H1 (cell line): ENCODE measurements around the gene DDB1. TPM values are rescaled to one million over a fixed set of nuclear protein-coding genes. Genes with fewer than 3 reads are reported as not detected.

Experiments
- CTCF ChIA-PET: fragments of 300-600 bp; sonication (Branson Sonifier 250); formaldehyde crosslinking; loops from one replicate; lab custom pipeline; 2021; ENCODE audit not compliant: partially characterized antibody; lab: Charles Lee
- POLR2A ChIA-PET: fragments of 300-600 bp; sonication (Branson Sonifier 250); formaldehyde crosslinking; loops from one replicate; lab custom pipeline; 2021; ENCODE audit warnings: inconsistent platforms; ENCODE audit not compliant: partially characterized antibody; lab: Charles Lee
- DNase-seq, 2 experiments: peaks; one replicate each; pipeline versions ENCODE4 v3.0.0 to v3.0.0-alpha.2; 2010 to 2022; ENCODE audit warnings: low spot score in 2 of 2, low read depth in 1 of 2, mixed read lengths in 1 of 2
- FAIRE-seq: peaks from 2 replicates; lab custom pipeline; 2011; peaks lifted over from hg19 to GRCh38; lab: Jason Lieb, UNC
- H2AFZ ChIP-seq: 2 replicates; pipeline ENCODE4 v1.8.1; 2012; ENCODE audit warnings: low read length, inconsistent platforms
- H2AK5ac ChIP-seq: 2 replicates; pipeline ENCODE4 v1.6.1; 2013; ENCODE audit warnings: low read depth, low read length
- H2BK120ac ChIP-seq: replicated peaks from 2 replicates; pipeline ENCODE3; 2013; ENCODE audit warnings: low read depth, low read length, inconsistent platforms
- H2BK12ac ChIP-seq: 2 replicates; pipeline ENCODE4 v1.6.1; 2013; ENCODE audit warnings: low read depth, low read length
- H2BK15ac ChIP-seq: 2 replicates; pipeline ENCODE4 v1.6.1; 2013; ENCODE audit warnings: low read length
- H2BK20ac ChIP-seq: 2 replicates; pipeline ENCODE4 v1.6.1; 2013; ENCODE audit warnings: low read length
- H2BK5ac ChIP-seq: 2 replicates; pipeline ENCODE4 v1.6.1; 2013; ENCODE audit warnings: low read depth, low read length
- H3K14ac ChIP-seq: 2 replicates; pipeline ENCODE4 v1.6.1; 2013; ENCODE audit warnings: inconsistent platforms; ENCODE audit not compliant: insufficient read length
- H3K18ac ChIP-seq: 2 replicates; pipeline ENCODE4 v1.6.1; 2013; ENCODE audit warnings: low read length; ENCODE audit errors: extremely low read depth
- H3K23ac ChIP-seq: 2 replicates; pipeline ENCODE4 v1.6.1; 2013; ENCODE audit warnings: inconsistent platforms; ENCODE audit not compliant: insufficient read length
- H3K23me2 ChIP-seq: 2 replicates; pipeline ENCODE4 v1.6.1; 2013; ENCODE audit warnings: low read depth, low read length
- H3K27ac ChIP-seq: 2 replicates; pipeline ENCODE4 v1.6.1; 2011; ENCODE audit warnings: low read depth, low read length, inconsistent platforms
- H3K27me3 ChIP-seq, 4 experiments: replicated peaks in 1 of 4; 1 replicate in 1 of 4; 2 replicates in 3 of 4; pipeline versions ENCODE4 v1.6.1 to v1.8.1; 2011 to 2013; ENCODE audit warnings: low read length in 3 of 4, mild to moderate bottlenecking in 3 of 4, inconsistent platforms in 2 of 4, mixed read lengths in 2 of 4, moderate library complexity in 1 of 4; ENCODE audit not compliant: control insufficient read depth in 3 of 4, insufficient read depth in 3 of 4; ENCODE audit errors: extremely low read depth in 1 of 4
- H3K36me3 ChIP-seq, 4 experiments: 2 replicates each; pipeline versions ENCODE4 v1.6.1 to v1.8.1; 2011 to 2013; ENCODE audit warnings: mild to moderate bottlenecking in 4 of 4, low read length in 3 of 4, moderate library complexity in 2 of 4, control low read depth in 1 of 4, inconsistent platforms in 1 of 4; ENCODE audit not compliant: insufficient read depth in 4 of 4, control insufficient read depth in 2 of 4
- H3K4ac ChIP-seq: replicated peaks from 2 replicates; pipeline ENCODE3; 2013; ENCODE audit warnings: low read length, low read depth, mixed read lengths, inconsistent platforms; ENCODE audit not compliant: insufficient read length
- H3K4me1 ChIP-seq, 4 experiments: replicated peaks in 1 of 4; 1 replicate in 1 of 4; 2 replicates in 3 of 4; pipeline versions ENCODE4 v1.6.1 to v1.8.1; 2011 to 2013; ENCODE audit warnings: low read length in 3 of 4, inconsistent platforms in 2 of 4, mixed read lengths in 1 of 4; ENCODE audit not compliant: insufficient read depth in 4 of 4, control insufficient read depth in 3 of 4
- H3K4me2 ChIP-seq, 2 experiments: 2 replicates each; pipeline versions ENCODE4 v1.6.1 to v1.8.1; 2011 to 2013; ENCODE audit warnings: low read depth in 2 of 2, low read length in 2 of 2, control low read depth in 1 of 2, inconsistent platforms in 1 of 2, mild to moderate bottlenecking in 1 of 2; ENCODE audit not compliant: insufficient read depth in 1 of 2
- H3K4me3 ChIP-seq, 4 experiments: fragments of 200-600, 300-600 bp in 1 of 4; sonication (generic), shearing (Covaris generic), sonication (Bioruptor Twin) in 1 of 4; 2 replicates each; pipeline versions ENCODE4 v1.5.1 to v1.8.1; 2011 to 2016; ENCODE audit warnings: low read length in 4 of 4, low read depth in 3 of 4, control low read depth in 2 of 4, inconsistent platforms in 2 of 4, mild to moderate bottlenecking in 2 of 4, mixed read lengths in 1 of 4, moderate library complexity in 1 of 4; ENCODE audit not compliant: insufficient read depth in 2 of 4; ENCODE audit errors: extremely low read depth in 1 of 4
- H3K56ac ChIP-seq: replicated peaks from 2 replicates; pipeline ENCODE3; 2013; ENCODE audit warnings: low read depth, mild to moderate bottlenecking, mixed read lengths, low read length, inconsistent platforms; ENCODE audit not compliant: insufficient read length
- H3K79me1 ChIP-seq: 2 replicates; pipeline ENCODE4 v1.6.1; 2013; ENCODE audit warnings: low read depth, low read length, control low read depth
- H3K79me2 ChIP-seq, 2 experiments: 2 replicates each; pipeline versions ENCODE4 v1.6.1 to v1.8.1; 2012 to 2013; ENCODE audit warnings: low read length in 2 of 2, mild to moderate bottlenecking in 2 of 2, inconsistent platforms in 1 of 2; ENCODE audit not compliant: insufficient read depth in 2 of 2, control insufficient read depth in 1 of 2
- H3K9ac ChIP-seq, 4 experiments: replicated peaks in 1 of 4; 1 replicate in 1 of 4; 2 replicates in 3 of 4; pipeline versions ENCODE4 v1.6.1 to v1.8.1; 2011 to 2013; ENCODE audit warnings: low read depth in 3 of 4, low read length in 3 of 4, control low read depth in 2 of 4, mild to moderate bottlenecking in 2 of 4, moderate library complexity in 2 of 4, inconsistent platforms in 1 of 4; ENCODE audit errors: extremely low read depth in 1 of 4
- H3K9me3 ChIP-seq, 2 experiments: 2 replicates each; pipeline versions ENCODE4 v1.6.1 to v1.8.1; 2012 to 2013; ENCODE audit warnings: mild to moderate bottlenecking in 2 of 2, moderate library complexity in 2 of 2, control low read depth in 1 of 2, inconsistent platforms in 1 of 2, low read depth in 1 of 2, low read length in 1 of 2, mixed read lengths in 1 of 2; ENCODE audit not compliant: insufficient read depth in 2 of 2
- H4K20me1 ChIP-seq, 2 experiments: replicated peaks in 1 of 2; 2 replicates each; pipeline versions ENCODE3 to v1.8.1; 2011 to 2013; ENCODE audit warnings: inconsistent platforms in 2 of 2, low read length in 2 of 2, mild to moderate bottlenecking in 1 of 2; ENCODE audit not compliant: insufficient read depth in 2 of 2, control insufficient read depth in 1 of 2
- H4K5ac ChIP-seq: 2 replicates; pipeline ENCODE4 v1.6.1; 2013; ENCODE audit warnings: low read length, low read depth, mixed read lengths, inconsistent platforms; ENCODE audit not compliant: insufficient read length
- H4K8ac ChIP-seq: 2 replicates; pipeline ENCODE4 v1.8.0; 2013; ENCODE audit warnings: mild to moderate bottlenecking, moderate library complexity, low read length, inconsistent platforms; ENCODE audit not compliant: insufficient read depth; ENCODE audit errors: extremely low read depth
- H4K91ac ChIP-seq: replicated peaks from 2 replicates; pipeline ENCODE3; 2013; ENCODE audit warnings: low read length, mixed read lengths, inconsistent platforms; ENCODE audit not compliant: insufficient read length
- CREB1 ChIP-seq: IDR thresholded peaks from 2 replicates; pipeline ENCODE4 v1.6.1; 2012; ENCODE audit warnings: inconsistent platforms
- EGR1 ChIP-seq: IDR thresholded peaks from 2 replicates; pipeline ENCODE4 v1.6.1; 2011; ENCODE audit warnings: low read depth, low read length, borderline replicate concordance
- NRF1 ChIP-seq: IDR thresholded peaks from 2 replicates; pipeline ENCODE4 v1.6.1; 2011; ENCODE audit warnings: mild to moderate bottlenecking, low read depth, low read length, improper control_type of control experiment
- POLR2AphosphoS5 ChIP-seq: IDR thresholded peaks from 2 replicates; pipeline ENCODE4 v1.6.1; 2011; ENCODE audit warnings: low read depth, low read length
- RXRA ChIP-seq: IDR thresholded peaks from 2 replicates; pipeline ENCODE4 v1.6.1; 2011; ENCODE audit warnings: low read depth, mild to moderate bottlenecking, low read length, moderate library complexity; ENCODE audit not compliant: insufficient read depth
- SP4 ChIP-seq: IDR thresholded peaks from 2 replicates; pipeline ENCODE4 v1.6.1; 2012; ENCODE audit warnings: low read length, inconsistent platforms
- USF2 ChIP-seq: IDR thresholded peaks from 2 replicates; pipeline ENCODE4 v1.6.1; 2011; ENCODE audit warnings: low read length, improper control_type of control experiment
- YY1 ChIP-seq: IDR thresholded peaks from 2 replicates; pipeline ENCODE4 v1.6.1; 2011; ENCODE audit warnings: low read depth, mild to moderate bottlenecking, low read length
- whole genome bisulfite sequencing, 2 experiments: shearing (Covaris generic) in 1 of 2; methylation state at CpG; one replicate each; pipeline versions ENCODE4 v1.1.6 to v1.1.7; 2013 to 2015; ENCODE audit warnings: low lambda C conversion rate in 2 of 2, mixed read lengths in 2 of 2, inconsistent platforms in 1 of 2, low coverage in 1 of 2, missing lambda C conversion rate in 1 of 2; ENCODE audit not compliant: insufficient replicate concordance in 2 of 2, insufficient coverage in 1 of 2, insufficient read length in 1 of 2; ENCODE audit errors: extremely low coverage in 1 of 2, missing lambda C conversion rate in 1 of 2; 5-methylcytosine and 5-hydroxymethylcytosine counted together
- polyA plus RNA-seq, 7 experiments: library from polyadenylated mRNA; depleted of rRNA in 3 of 7; stranded (reverse) in 5 of 7; unstranded in 2 of 7; fragments of >200 nt in 5 of 7; fragments of 200-250 nt in 2 of 7; gene quantifications; 1 replicate in 5 of 7; 2 replicates in 1 of 7; 4 replicates in 1 of 7; pipeline versions ENCODE4 v1.2.1 to v1.2.3, GENCODE V29; 2011 to 2013; ENCODE audit warnings: missing spikeins in 2 of 7, mixed read lengths in 2 of 7
- total RNA-seq: library from RNA; stranded (reverse); fragmentation: NEBNext Ultra II Directional; extraction: Animal tissue kit (Norgen Biotek cat#: 25700); gene quantifications from 2 replicates; pipeline ENCODE4 v1.2.1, GENCODE V29; 2021
- TF ChIP-seq, protein P1 (sequence below): IDR thresholded peaks from 2 replicates; pipeline ENCODE4 v1.6.1; 2012; ENCODE audit warnings: inconsistent platforms

Gene DDB1
- total and polyA plus RNA-seq, 2 of the 8 experiments (the other 6 are each of a cell fraction or from before 2014, with no cell fraction given), result 275 to 306 TPM

- FAIRE-seq (no peak), DNase-seq (no peak)
- Histone ChIP-seq H3K56ac (no peak overlapping the region), H3K23me2 (no peaks in the 10 kb centered on the region), H2BK20ac (no peak overlapping the region), H3K79me1 (no peaks in the 10 kb centered on the region), H3K9ac (no peak overlapping the region), H4K5ac (no peak overlapping the region), H3K36me3 (no peaks in the 10 kb centered on the region; a peak in 1 of 8 replicates), H4K20me1 (no peaks in the 10 kb centered on the region), H2BK15ac (no peak overlapping the region), H3K9me3 (no peaks in the 10 kb centered on the region), H3K27me3 (no peaks in the 10 kb centered on the region), H3K18ac (no peak overlapping the region), H4K91ac (no peak overlapping the region), H3K4me1 (no peaks in the 10 kb centered on the region; a peak in 1 of 7 replicates), H3K23ac (no peak overlapping the region), H2AFZ (no peak overlapping the region), H2BK120ac (no peak overlapping the region), H3K79me2 (no peaks in the 10 kb centered on the region), H4K8ac (no peak overlapping the region), H2BK12ac (no peak overlapping the region), H3K14ac (no peak overlapping the region), H3K27ac (no peak overlapping the region), H3K4me3 (no peak overlapping the region), H3K4ac (no peak overlapping the region), H2BK5ac (no peak overlapping the region), H2AK5ac (no peak overlapping the region), H3K4me2 (no peak overlapping the region)
- ChIA-PET POLR2A (interaction anchor here (0.9 to 1.4 kb wide), 6 partner anchors 8 to 74 kb away, joined by 3 to 4 read pairs (median 4); partner anchors contain the start of genes DDB1, TKFC and VWCE), CTCF (interaction anchor here (0.8 to 3.0 kb wide), 3 partner anchors 11 to 126 kb away, joined by 3 to 12 read pairs (median 4); no protein-coding TSS in a partner anchor)
- 95% methylated on average over 6 of the region's 6 CpGs; no CpG with 5 or more reads in 1 of the 2 experiments for WGBS, 2 experiments
- no peak for TF ChIP-seq USF2
- TF ChIP-seq NRF1, result no peak
- TF ChIP-seq EGR1, result no peak
- TF ChIP-seq YY1, result no peak
- TF ChIP-seq CREB1, result no peak
- TF ChIP-seq POLR2AphosphoS5, result no peak
- no peak for TF ChIP-seq RXRA
- TF ChIP-seq, protein P1, sequence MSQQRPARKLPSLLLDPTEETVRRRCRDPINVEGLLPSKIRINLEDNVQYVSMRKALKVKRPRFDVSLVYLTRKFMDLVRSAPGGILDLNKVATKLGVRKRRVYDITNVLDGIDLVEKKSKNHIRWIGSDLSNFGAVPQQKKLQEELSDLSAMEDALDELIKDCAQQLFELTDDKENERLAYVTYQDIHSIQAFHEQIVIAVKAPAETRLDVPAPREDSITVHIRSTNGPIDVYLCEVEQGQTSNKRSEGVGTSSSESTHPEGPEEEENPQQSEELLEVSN, result no peak
- no peak for TF ChIP-seq SP4
Observed at GRCh38 chr11:61259363-61259762, 73.5 kb downstream of the DDB1 start.
